ENCODE measurements around the gene B4GALT2.
A peak's percentile ranks its signal among the peaks of the same experiment; 100 is the strongest.

Gene B4GALT2

DNA sequence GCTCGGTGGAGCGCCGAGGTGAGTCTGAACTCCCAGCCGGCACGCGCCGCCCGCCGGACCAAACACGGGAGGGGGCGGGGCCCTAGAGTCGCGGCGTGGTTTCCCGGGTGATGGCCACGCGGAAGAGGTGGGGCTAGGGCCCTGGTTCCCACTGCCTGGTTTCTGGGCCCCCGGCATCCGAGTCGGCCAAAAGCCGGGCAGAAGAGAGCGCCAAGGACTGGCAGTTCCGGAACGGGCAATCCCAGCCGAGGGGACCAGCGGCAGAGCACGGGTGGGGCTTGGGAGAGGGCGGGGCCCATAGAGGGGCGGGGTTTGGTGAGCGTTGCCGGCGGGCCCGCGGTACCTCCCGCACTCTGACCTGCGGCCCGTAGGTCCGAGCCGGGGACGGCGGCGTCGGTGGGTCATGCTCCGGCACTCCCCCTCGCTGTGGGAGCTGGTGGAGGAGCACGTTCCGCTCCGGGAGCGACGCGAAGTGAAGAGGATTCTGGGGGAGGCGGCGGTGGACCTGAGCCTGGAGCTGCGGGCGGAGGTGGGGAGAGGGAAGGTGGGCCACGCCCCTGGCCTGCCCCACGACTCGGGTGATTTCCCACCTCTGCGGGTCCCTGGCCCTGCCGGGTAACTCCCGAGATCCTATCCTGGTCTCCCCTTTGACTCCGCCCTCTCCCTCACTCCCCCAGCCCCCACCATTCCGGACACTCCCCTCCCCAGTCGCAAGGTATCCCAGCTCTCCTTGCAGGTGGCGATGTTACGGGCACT is 12.6 kb downstream of the B4GALT2 start, which contains the start of gene CCDC24:
CCDC24 (plus strand) TSS at position 124 of the 756 bp plus-strand sequence; CDS start at position 404, 280 bp downstream.
- no peak for TF ChIP-seq ZNF274 (IDR thresholded peaks at IDR 0.05; ENCODE audit: low read depth, low read length)
- H3K4me3 ChIP-seq (ENCODE audit: low read length) = peak within 1 kb of the TSS; percentile 73; the same call in 1 of the 2 replicates

DNA sequence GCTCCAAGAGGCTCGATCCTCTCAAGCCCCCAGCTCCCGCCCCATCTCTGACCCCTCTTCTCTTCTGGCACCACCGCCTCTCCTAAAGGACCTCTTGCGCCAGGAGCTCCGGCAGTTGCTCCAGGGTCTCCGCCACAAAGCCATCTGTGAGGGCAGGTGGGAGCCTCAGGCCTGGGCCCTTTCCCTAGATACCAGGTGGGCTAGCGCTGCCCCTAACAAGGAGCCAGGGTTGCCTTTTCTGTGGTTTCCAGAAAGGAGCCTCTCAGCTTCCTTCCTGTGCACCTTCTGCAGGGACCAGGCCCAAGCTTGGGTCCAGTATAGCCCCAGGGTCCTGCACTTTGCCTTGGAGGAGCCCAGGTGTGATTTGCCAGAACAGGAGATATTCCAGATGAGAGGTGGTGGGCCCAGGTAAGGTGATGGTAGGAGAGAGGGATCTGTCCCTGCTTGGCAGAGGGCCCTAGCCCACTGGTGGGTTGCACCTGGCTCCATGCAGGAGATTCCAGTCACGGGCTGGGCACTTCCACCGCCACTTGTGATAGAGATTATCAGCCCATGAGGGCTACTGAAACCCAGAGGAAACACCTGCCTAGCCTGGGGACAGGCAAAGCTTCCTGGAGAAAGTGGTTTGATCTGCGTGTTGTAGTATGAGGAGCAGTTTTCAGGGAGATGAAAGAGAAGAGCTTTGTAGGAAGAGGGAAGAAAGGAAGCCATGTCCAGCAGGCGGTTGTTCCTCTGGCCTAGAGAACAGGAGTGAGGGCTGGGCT is 13.4 kb downstream of the B4GALT2 start:
- TF ChIP-seq ZNF274 (IDR thresholded peaks at IDR 0.05; ENCODE audit: low read depth, low read length) = no peak
- H3K4me3 ChIP-seq (ENCODE audit: low read length) = peak overlapping the region; percentile 73; the same call in 1 of the 2 replicates

DNA sequence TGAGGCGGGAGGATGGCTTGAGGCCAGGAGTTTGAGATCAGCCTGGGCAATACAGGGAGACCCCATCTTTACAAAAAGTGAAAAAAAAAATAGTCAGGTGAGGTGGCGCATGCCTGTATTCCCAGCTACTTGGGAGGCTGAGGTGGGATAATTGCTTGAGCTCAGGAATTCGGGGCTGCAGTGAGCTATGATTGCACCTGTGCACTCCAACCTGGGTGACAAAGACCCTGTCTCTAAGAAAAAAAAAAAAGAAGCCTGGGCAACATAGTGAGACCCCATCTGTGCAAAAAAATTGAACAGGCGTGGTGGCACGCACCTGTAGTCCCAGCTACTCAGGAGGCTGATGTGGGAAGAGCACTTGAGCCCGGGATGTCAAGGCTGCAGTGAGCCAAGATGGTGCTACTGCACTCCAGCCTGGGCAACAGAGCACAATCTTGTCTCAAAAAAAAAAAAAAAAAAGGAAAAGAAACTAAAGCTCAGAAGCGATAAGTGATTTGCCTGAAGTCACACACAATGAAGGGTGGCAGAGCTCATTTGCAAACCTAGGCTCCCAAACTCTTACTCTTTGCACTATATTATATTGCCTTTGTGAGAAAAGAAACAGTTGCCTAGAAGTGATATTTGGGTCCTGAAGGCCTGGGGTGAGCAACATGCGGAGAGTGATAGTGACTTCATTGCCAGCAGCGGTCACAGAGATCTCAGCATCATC is 14.3 kb downstream of the B4GALT2 start:
- TF ChIP-seq ZNF274 (IDR thresholded peaks at IDR 0.05; ENCODE audit: low read depth, low read length) = no peak
- no peak overlapping the region for H3K4me3 ChIP-seq (ENCODE audit: low read length)

DNA sequence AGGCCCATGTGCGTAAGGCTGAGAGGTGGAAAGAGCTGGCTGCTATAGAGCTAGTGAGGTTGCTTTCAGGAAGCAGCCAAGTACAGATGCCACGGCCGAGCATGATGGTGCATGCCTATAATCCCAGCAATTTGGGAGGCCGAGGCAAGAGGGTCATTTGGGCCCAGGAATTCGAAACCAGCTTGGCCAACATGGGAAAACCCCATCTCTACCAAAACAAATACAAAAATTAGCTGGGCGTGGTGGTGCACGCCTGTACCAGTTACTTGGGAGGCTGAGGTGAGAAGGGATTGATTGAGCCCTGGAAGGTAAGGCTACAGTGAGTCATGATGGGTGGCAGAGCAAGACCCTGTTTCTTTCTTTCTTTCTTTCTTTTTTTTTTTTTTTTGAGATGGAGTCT is 15.1 kb downstream of the B4GALT2 start:
- H3K4me3 ChIP-seq (ENCODE audit: low read length) = no peak overlapping the region
- no peak for TF ChIP-seq ZNF274 (IDR thresholded peaks at IDR 0.05; ENCODE audit: low read depth, low read length)

DNA sequence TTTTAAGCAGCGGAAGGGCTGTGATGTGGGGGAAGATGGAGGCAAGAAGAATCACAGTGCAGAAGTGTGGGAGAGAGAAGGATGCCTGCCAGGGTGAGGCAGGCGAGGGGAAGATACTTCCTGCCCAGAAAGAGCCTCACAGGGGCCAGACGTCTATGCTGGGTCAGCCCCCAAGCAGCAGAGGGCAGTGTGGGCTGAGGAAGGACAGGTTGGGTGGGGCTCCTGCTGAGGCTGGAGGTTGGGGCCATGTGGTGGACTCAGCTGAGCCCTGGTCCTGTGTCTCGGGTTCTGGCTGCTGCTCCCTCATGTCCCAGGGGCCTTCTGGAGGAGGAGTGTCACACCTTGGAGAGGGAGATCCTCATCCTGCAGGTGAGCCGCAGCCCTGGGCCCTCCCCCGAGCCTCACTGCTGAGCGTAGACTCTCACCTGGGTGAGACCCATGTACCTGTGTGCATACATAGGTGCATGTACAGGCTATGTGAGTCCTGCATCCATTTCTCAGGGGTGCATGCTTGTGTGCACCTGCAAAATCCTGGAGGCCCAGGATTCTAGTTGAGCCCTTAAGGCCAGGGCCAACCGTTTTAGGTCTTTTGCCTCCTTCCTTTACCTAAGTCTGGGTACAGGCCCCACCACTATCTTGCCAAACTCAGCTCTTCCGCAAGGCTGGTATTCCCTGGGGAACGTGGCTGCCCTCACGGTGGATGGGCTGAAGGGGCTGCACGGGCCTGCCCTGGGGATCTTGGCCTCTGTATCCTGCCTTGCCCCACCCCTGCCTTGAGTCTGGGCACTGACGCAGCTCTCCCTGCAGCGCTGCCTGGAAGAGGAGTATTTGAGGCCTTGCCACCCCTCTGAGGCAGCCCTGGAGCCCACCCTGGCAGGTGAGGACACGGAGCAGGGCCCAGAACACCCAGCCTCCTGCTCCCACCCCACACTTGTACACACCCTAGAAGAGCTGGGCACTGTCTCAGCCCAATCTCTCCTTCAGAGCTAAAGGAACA is 16.1 kb downstream of the B4GALT2 start:
- no peak for TF ChIP-seq ZNF274 (IDR thresholded peaks at IDR 0.05; ENCODE audit: low read depth, low read length)
- H3K4me3 ChIP-seq (ENCODE audit: low read length) = no peak overlapping the region

DNA sequence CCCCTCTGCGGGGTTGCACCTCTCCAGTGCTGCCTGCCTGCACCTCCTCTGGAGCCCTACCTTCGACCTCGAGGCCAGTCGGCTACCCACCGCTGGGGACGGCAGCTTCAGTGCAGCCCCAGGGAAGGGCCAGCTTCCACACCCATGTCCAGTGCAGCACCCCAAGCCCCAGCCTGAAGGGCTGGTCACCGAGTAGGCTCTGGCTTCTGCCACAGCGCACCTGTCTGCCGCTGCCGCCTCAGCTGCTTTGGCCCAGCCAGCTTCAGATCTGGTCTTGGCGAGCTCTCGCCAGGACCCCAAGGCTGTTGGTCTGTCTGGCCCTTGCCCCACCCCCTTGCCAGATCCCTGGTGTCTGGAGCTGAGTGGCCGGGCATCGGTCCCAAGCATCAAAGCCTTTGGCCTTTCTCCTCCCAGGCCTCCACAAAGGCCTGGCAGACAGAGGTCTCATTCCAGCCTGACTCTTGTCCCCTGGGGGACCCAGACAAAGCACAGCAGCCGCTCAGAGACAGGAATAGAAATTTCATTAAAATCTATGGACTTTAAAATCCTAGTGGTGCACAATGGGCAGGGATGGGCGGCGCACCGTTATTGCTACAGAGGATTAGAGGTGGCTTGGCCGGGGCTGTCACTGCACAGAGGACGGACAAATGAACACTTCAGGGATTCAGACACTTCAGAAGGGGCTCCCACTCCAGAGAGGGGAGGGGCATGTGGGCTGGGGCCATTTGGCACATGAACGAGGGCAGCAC is 17.1 kb downstream of the B4GALT2 start:
- no peak overlapping the region for H3K4me3 ChIP-seq (ENCODE audit: low read length)

DNA sequence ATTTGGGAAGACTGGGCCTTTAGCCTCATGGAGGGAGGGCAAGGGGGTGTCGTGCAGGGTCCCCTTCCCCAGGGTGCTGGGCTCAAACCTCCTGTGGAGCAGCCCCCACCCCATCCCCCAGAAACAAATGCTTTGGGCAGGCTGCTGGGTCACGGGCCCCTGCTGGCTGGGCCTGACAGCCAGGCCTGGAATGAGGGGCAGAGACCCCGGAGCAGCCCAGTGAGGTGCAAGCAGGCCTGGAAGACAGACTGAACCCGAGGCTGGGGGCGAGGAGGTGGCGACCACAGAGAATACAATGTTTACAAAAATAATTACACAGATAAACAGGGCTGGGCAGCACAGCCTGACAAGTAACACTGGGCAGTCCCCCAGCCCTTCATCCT is 17.7 kb downstream of the B4GALT2 start:
- TF ChIP-seq ZNF274 (IDR thresholded peaks at IDR 0.05; ENCODE audit: low read depth, low read length) = no peak
- H3K4me3 ChIP-seq (ENCODE audit: low read length) = no peak overlapping the region

More for the DNA sequence above, 17.1 kb downstream of the B4GALT2 start:
- no peak for TF ChIP-seq ZNF274 (IDR thresholded peaks at IDR 0.05; ENCODE audit: low read depth, low read length)

DNA sequence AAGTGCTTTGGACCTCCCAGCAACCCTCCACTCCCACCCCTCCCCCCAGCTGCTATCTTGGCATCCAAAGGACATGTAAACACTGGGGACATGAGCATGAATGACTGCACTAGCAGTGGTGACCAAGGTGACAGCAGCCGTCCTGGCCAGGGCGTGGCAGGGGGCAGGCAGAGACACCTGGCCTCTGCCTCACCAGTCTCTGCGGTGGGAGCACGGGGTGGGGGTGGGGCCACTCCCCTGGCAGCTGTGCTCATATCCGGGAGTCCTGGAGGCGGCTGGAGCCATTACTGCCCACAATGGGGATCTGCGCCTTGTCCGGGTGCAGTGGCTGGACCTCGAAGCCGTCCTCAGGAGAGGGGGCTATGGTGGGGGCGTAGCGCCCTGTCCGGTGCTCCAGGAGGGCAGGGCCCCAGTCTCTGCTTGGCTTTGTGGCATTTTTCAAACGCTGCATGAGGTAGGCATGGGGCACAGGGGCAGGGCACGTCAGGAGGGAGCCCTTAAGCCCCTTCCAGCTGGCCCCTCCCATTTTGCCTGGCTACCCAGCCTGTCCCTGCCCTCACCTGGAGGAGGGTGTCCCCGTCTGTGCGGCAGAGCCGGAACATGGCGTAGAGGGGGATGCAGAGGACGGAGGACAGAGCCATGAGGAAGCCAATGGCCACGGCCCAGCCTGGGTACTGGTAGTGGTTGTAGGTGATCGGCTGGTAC is 18.4 kb downstream of the B4GALT2 start:
- no peak overlapping the region for H3K4me3 ChIP-seq (ENCODE audit: low read length)
- no peak for TF ChIP-seq ZNF274 (IDR thresholded peaks at IDR 0.05; ENCODE audit: low read depth, low read length)

DNA sequence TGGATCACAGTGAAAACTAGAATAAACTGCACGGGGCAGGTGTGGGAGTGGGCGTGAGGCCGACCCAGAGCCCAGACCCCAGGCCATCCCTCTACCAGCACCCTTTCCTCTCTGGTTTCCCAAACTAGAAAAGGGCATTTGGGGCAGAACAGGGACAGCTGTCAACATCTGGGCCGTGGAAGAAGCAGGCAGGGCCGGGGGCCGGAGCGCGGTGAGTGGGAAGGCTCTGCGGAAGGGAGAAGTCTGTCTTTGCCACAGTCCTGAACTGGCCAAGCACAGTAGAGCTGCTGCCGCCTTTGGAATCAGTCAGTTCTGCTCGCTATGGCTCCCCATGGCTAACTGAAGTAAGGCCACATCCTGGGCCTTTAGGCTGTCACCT is 19.0 kb downstream of the B4GALT2 start:
- no peak overlapping the region for H3K4me3 ChIP-seq (ENCODE audit: low read length)
- no peak for TF ChIP-seq ZNF274 (IDR thresholded peaks at IDR 0.05; ENCODE audit: low read depth, low read length)

DNA sequence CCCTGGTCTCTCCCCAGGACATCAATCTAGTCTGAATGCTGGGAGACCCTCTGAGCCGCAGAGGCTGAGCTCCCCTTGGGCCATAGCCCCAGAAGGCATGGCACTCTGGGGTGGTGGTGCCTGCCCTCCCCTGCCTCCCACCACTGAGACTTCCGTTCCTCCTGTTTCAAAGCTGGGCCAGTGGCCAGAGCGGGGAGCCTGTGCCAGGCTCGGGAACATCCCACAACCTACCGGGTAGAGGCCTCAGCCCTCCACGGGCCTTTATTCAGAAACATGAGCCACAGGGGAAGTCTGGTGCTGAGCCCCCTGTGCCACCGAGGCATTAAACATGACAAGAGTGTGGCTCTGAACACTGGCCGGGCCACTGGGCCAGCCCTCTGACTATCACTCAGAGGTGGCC is 20.4 kb downstream of the B4GALT2 start:
- no peak overlapping the region for H3K4me3 ChIP-seq (ENCODE audit: low read length)
- TF ChIP-seq ZNF274 (IDR thresholded peaks at IDR 0.05; ENCODE audit: low read depth, low read length) = no peak

DNA sequence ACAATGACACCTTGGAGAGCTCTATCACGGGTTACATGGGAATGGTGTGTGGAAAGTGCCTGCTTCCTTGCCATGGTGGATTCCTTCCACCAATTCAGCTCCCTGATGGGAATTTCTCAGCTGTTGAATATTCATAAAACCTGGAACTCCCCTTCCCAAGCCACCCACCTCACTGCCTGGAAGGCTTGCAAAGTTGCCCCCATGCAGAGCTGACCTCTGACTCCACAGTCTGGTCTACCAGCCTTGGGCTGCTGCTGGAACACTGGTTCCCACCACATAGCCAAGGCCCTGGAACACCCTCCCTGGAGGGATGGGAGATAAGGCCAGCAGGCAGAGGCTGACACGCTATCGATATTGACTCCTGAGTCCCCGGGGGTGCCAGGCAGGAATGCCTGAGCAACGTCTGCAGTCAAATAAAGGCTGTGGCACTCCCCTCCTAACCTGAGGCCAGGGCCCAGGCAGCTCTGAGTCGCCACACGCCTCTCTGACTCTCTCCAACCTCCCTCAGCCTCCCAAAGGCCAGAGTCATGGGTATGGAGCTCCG is 21.2 kb downstream of the B4GALT2 start:
- TF ChIP-seq ZNF274 (IDR thresholded peaks at IDR 0.05; ENCODE audit: low read depth, low read length) = no peak
- no peak overlapping the region for H3K4me3 ChIP-seq (ENCODE audit: low read length)

DNA sequence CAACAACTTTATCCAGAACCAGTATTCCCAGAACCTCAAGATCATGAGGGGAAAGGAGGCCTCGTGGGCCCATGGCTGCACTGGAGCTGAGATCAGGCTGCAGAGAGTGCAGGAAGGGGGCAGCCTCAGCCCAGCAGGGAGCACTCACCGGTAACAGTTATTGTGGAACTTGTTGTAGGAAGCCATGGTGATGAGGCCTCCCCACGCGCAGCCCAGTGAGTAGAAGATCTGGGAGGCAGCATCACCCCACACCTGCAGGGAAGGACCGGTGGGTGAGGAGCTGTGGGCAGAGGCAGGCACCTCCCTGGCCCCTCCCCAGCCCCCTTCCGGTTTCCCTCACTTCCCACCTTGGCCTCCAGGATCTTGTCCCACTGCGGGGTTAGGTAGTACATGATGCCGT is 23.2 kb downstream of the B4GALT2 start:
- TF ChIP-seq ZNF274 (IDR thresholded peaks at IDR 0.05; ENCODE audit: low read depth, low read length) = no peak
- no peak overlapping the region for H3K4me3 ChIP-seq (ENCODE audit: low read length)
